ENCODE data around the gene FAM185A.
"Not testable (repeated sequence)": the region's sequence is repeated elsewhere in the genome, so short reads cannot be mapped to it uniquely, and the experiment has no call there.

FAM185A gene

GRCh38 chr7:102780926-102781325 is 32.1 kb downstream of the FAM185A start:
- not testable (repeated sequence) for DNase-seq

GRCh38 chr7:102788770-102789169 is 40.0 kb downstream of the FAM185A start:
- DNase-seq = not testable (repeated sequence)

GRCh38 chr7:102790364-102791100 is 41.7 kb downstream of the FAM185A start:
- DNase-seq = not testable (repeated sequence)

- DNase-seq = not testable (repeated sequence)
Observed at GRCh38 chr7:102791367-102791766, 42.6 kb downstream of the FAM185A start.

GRCh38 chr7:102791831-102792230 is 43.0 kb downstream of the FAM185A start:
- DNase-seq = not testable (repeated sequence)

GRCh38 chr7:102794567-102794966 is 45.8 kb downstream of the FAM185A start:
- DNase-seq = not testable (repeated sequence)

- DNase-seq = not testable (repeated sequence)
Observed at GRCh38 chr7:102795987-102796595, 47.3 kb downstream of the FAM185A start.

GRCh38 chr7:102806613-102807012 is 57.8 kb downstream of the FAM185A start:
- DNase-seq = no peak

GRCh38 chr7:102810916-102811315 is 62.1 kb downstream of the FAM185A start:
- DNase-seq = no peak

- no peak for DNase-seq
Observed at GRCh38 chr7:102811942-102812678, 63.3 kb downstream of the FAM185A start.

GRCh38 chr7:102813191-102814024 is 64.6 kb downstream of the FAM185A start:
- no peak for DNase-seq

GRCh38 chr7:102814025-102814471 is 65.2 kb downstream of the FAM185A start:
- no peak for DNase-seq

GRCh38 chr7:102817616-102818573 is 69.1 kb downstream of the FAM185A start:
- no peak for DNase-seq

- DNase-seq = no peak
Observed at GRCh38 chr7:102819151-102819550, 70.4 kb downstream of the FAM185A start.

- DNase-seq = no peak
Observed at GRCh38 chr7:102821994-102822747, 73.4 kb downstream of the FAM185A start.

- no peak for DNase-seq
Observed at GRCh38 chr7:102823390-102824119, 74.8 kb downstream of the FAM185A start.

GRCh38 chr7:102828286-102828685 is 79.5 kb downstream of the FAM185A start:
- no peak for DNase-seq

GRCh38 chr7:102829075-102829474 is 80.3 kb downstream of the FAM185A start:
- DNase-seq = no peak

- no peak for DNase-seq
Observed at GRCh38 chr7:102830197-102830596, 81.4 kb downstream of the FAM185A start.

- DNase-seq = no peak
Observed at GRCh38 chr7:102832674-102833073, 83.9 kb downstream of the FAM185A start.

Measured in NCI-H345 (cell line).